A204.1 (cell line): ENCODE data around the gene IQSEC2.

Source experiments
- FAIRE-seq: peaks from 2 replicates; lab custom pipeline; 2012; peaks lifted over from hg19 to GRCh38; lab: Jason Lieb, UNC

The IQSEC2 gene

GRCh38 chrX:53281321-53281822, at the start of gene IQSEC2:
IQSEC2 (minus strand) TSS chrX:53281584.
- FAIRE-seq, result no peak

GRCh38 chrX:53330331-53330730, 48.9 kb upstream of the IQSEC2 start:
- FAIRE-seq, result no peak

GRCh38 chrX:53324803-53325202, 43.4 kb upstream of the IQSEC2 start:
- FAIRE-seq, result no peak

- FAIRE-seq, result no peak
Observed at GRCh38 chrX:53324085-53324484, 42.7 kb upstream of the IQSEC2 start.

GRCh38 chrX:53323196-53323595, 41.8 kb upstream of the IQSEC2 start:
- no peak for FAIRE-seq

GRCh38 chrX:53321943-53322497, 40.6 kb upstream of the IQSEC2 start:
- FAIRE-seq, result no peak

GRCh38 chrX:53321230-53321942, 40.0 kb upstream of the IQSEC2 start:
- FAIRE-seq, result no peak

GRCh38 chrX:53320543-53321229, 39.3 kb upstream of the IQSEC2 start:
- FAIRE-seq, result no peak

- no peak for FAIRE-seq
Observed at GRCh38 chrX:53319614-53320542, 38.5 kb upstream of the IQSEC2 start.

- no peak for FAIRE-seq
Observed at GRCh38 chrX:53318766-53319353, 37.5 kb upstream of the IQSEC2 start.

GRCh38 chrX:53317365-53318069, 36.1 kb upstream of the IQSEC2 start:
- FAIRE-seq, result no peak

GRCh38 chrX:53316860-53317237, 35.5 kb upstream of the IQSEC2 start:
- no peak for FAIRE-seq

GRCh38 chrX:53316111-53316859, 34.9 kb upstream of the IQSEC2 start:
- no peak for FAIRE-seq

- no peak for FAIRE-seq
Observed at GRCh38 chrX:53313728-53314105, 32.3 kb upstream of the IQSEC2 start.

- peak; percentile 93 for FAIRE-seq
Observed at GRCh38 chrX:53312946-53313727, 31.8 kb upstream of the IQSEC2 start.

GRCh38 chrX:53309837-53310236, 28.5 kb upstream of the IQSEC2 start:
- no peak for FAIRE-seq

- FAIRE-seq, result no peak
Observed at GRCh38 chrX:53308836-53309235, 27.5 kb upstream of the IQSEC2 start.

GRCh38 chrX:53305996-53306937, 24.9 kb upstream of the IQSEC2 start:
- FAIRE-seq, result no peak
